NCI-H345 (cell line): ENCODE data around the gene MYO5B.

Source experiments
- DNase-seq: peaks from one replicate; lab custom pipeline; 2025; lab: John Stamatoyannopoulos, UW

Gene MYO5B

GRCh38 chr18:49879271-49879580 lies 315.7 kb downstream of the MYO5B start:
- DNase-seq: no peak

GRCh38 chr18:49878567-49879270 lies 316.2 kb downstream of the MYO5B start:
- DNase-seq: no peak

DNA sequence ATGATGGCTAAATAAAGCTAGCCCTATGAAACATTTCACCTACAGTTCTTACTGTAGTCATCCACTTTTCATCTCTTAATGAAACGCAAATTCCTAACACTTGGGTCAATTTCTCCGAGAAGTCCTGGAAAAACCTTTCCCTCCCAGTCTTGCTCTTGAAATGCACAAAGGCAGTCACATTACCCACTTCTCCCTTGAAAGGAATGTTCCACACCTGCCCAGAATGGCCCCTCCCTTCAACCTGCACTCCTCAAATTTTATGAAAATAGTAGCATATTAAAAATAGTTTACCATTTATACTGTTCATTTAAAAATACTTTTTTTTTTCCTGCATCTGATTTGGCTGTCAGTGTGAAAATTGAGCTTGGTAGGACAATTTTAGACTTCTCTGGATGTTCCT lies 316.9 kb downstream of the MYO5B start:
- DNase-seq: no peak

DNA sequence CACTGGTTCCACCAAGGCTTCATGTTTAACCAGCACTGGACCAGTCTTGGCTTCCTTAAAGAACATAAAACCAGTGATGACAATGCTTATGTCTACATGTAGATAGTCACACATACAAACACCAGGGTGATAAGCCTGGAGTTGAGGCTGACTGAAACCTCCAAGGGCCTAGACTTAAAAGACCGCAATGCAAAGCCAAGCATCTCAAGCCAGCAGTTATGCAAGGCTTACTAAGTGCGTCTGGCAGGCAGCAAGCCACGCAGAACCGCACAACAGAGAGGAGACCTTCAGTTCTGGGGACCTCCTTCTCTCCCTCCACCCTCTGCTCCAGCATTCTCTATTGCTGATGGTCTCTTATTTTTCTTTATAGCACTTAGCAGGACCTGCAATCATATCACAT lies 318.4 kb downstream of the MYO5B start:
- no peak for DNase-seq

- DNase-seq: no peak
These were observed 319.2 kb downstream of the MYO5B start for GRCh38 chr18:49875783-49876182.

DNA sequence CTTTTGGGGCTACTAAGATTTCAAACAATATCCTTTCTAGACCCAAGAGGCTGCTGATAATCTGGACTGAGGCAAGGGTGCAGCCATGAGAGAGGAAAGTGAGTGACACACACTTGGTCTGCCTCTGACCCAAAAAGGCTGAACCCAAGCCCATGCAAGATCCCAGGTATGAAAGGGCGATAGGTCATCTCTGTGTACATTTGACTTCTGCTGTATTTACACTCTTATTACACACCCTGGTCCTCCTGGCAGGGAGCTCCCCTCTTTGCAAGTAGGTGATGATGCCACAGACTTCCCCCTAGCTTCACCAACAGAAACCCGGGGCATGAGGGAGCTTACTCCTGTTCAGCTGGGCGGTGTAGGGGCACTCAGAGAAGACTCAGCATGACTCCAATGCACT lies 319.8 kb downstream of the MYO5B start:
- DNase-seq: no peak

- no peak for DNase-seq
These were observed 320.7 kb downstream of the MYO5B start for GRCh38 chr18:49874238-49874637.

DNA sequence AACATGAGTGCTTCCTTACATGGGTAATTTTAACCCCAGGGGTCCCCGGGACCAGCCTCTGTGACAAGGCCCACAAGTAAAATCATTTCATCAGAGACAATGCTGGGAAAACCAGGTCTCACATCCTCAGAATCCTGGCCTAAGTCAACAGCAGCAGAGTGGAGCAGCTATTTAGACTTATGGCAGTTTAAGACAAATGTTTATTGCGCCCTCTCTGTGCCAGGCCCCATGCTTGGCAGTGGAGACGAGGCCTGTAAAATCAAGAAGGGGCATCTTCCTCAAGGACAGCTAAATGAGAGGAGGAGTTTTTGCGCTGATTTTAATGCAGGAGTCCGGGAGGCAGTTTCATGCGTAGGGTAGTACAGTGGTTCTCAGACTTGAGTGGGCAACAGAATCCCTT lies 325.6 kb downstream of the MYO5B start:
- peak; percentile 39 for DNase-seq

DNA sequence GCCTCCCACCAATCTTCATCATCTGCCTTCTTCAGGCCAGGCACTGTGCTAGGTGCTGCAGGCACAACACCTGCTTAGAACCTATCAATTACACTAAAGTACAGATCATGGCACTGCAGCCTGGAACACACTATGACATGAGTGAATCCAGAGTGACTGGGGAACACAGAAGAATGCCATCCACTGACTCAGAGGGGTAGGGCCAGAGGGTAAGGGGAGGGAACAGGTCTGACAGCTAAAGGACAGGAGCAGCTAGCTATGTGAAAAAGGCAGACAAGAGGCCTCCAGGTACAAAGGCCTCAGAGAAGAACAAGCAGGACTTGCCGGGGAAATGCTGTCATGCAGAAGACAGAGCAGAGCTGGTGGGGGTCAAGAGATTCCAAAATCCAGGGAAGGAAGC lies 328.3 kb downstream of the MYO5B start:
- no peak for DNase-seq

GRCh38 chr18:49865401-49865800 lies 329.5 kb downstream of the MYO5B start:
- no peak for DNase-seq

DNA sequence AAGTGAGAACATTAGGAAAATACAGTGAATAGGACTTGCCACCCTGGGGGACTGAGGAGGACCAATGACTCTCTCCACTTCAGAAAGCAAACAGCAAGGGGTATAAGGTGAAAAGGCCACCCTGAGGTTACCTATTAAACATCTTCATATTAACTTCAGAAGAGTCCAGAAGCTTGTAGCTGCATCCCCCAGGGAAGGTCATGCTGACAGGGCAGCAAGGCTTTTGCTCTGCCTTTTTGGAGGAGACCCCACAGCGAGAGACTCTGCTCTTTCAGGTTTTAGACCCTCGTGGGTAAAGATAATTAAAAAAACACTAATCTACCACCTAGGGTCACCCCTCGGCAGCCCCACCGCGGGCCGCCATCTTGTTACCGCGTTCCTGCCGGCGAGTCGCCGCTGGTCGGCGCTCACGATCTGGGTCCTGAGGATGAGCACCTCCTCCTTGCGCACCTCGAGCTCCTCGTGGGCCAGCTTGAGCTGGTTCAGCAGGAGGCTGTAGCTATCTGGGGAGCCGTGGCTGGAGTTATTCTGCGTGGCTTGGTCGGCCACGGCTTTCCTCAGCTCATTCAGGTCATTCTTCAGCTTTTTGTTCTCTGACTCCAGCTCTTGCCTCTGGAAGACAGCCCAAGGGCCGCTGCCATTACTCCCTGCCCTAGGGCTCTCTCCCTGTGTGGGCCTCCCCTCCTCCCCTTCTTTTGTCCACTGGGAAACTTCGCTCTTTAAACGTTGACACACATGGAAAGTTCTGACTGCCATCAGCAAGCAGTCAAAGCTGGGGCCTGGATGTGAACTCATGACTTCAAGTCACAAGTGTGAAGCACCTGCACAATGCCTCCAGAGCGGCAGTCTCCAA lies 331.0 kb downstream of the MYO5B start:
- no peak for DNase-seq

DNA sequence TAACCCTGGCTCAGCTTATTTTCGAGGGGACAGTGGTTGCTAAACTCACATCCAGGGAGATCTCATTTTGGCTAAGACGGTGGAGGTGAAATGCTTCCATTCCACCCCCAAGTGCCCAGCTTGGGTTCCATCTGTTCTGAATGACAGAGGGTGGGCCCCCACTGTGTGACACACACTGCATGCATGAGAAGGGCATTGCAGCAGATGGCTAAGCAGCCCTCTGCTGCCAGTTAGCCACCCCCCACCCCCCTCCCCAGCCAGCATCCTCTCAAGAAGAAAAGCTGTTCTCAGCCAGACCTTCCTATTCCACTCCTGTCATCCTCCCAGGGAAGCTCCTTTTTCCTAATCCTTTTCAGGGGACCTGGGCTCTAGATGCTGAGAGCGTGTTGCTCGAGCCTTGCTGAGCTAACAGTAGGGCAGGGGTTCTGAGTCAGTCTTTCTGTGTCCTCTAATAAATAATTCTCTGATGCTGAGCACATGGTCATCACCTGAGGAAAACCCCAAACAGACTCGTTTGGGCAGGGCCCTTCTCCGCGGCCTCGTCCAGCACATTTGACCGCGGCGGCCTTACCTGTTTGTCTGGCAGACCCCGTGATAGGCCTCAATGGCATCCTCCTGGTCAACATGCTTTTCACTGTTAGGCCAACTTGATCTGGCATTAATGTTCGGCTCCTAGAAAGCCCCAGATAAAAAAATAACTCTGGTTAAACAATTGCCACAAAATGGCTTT lies 332.1 kb downstream of the MYO5B start:
- DNase-seq: no peak

DNA sequence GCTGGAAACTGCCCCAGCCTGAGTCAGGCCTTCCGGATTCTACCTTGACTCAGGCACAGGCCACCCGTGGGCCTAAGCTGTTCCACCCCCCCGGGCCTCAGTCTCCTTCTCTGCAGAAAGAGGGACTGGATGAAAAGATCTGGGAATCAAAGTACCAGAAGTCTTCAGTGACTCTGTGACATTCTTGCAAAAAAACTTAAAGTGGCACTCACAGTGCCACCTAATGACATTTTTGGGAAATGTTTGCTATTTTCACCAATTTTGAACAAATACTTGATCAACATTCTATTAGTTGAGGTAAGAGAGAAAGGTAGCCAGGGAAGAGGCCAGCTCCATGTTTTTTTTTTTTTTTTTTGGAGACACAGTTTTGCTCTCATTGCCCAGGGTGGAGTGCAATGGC lies 333.3 kb downstream of the MYO5B start:
- no peak for DNase-seq

GRCh38 chr18:49859725-49860124 lies 335.2 kb downstream of the MYO5B start:
- DNase-seq: no peak

GRCh38 chr18:49859021-49859359 lies 336.0 kb downstream of the MYO5B start:
- DNase-seq: no peak

DNA sequence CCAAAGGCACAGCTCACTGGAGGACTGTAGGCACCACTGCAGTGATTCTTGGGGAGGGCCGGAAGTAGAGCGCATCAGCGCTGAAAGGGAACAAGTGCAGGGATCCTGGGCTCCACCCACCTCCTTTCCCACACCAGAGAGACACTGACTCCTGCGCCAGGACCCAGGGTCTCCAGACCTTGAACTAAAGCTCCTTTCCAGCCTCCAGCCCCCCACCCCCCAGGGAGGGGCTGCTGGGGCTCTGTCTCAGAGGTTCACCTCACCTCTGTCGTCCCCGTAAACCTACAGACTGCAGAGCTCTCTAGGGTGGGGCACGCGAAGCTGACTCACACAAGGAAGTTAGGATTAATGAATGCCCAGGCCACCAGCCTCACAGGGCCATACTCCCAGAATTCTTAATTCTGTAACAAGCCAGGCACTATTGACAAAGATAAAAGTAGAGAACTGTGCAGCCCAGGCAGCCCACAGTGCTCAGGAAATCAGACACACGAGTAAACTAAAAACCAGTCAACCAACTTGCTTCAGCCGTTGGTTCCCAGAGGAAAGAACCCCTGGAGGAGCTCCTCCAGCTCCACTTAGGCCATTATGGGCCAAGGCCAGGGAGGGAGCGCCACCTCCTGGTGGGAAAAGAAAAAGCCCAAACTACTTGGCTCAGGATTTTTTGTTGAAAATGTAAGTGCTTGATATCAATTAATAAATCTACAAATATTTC lies 336.5 kb downstream of the MYO5B start:
- DNase-seq: peak; percentile 63

GRCh38 chr18:49857708-49858107 lies 337.2 kb downstream of the MYO5B start:
- DNase-seq: no peak

GRCh38 chr18:49856496-49856895 lies 338.5 kb downstream of the MYO5B start:
- no peak for DNase-seq

GRCh38 chr18:49855711-49856415 lies 339.1 kb downstream of the MYO5B start:
- no peak for DNase-seq

GRCh38 chr18:49854681-49855080 lies 340.3 kb downstream of the MYO5B start:
- no peak for DNase-seq

GRCh38 chr18:49853436-49853835 lies 341.5 kb downstream of the MYO5B start:
- no peak for DNase-seq

- DNase-seq: no peak
These were observed 341.9 kb downstream of the MYO5B start for GRCh38 chr18:49853011-49853410.
